ENCODE measurements around the gene UQCRC1. TPM values are rescaled to one million over a fixed set of nuclear protein-coding genes. Genes with fewer than 3 reads are reported as not detected.

The UQCRC1 gene
- polyA plus RNA-seq, 3 donors, result 326 to 409 (median 350) TPM

DNA sequence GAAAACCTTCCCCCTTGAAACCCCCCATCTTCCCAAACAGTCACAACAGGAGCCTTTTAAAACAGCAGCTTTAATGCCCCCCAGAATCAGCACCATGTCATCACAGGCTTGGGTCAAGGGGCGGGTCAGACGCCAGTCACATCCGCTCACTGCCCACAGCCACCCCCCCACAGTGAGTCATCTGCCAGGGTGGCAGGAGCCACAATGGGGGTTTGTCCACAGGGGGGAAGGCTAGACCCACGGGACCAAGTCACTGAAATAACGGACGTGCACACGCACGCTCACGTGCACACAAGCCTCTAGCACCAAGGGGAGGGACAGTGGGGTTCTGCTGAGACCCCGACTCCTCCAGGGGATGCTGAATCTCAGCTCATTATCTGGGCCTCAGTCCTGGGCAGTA lies 45.4 kb downstream of the UQCRC1 start:
- intact Hi-C loops (cut with micrococcal nuclease), result loop anchor here in 1 of 2 donors (2.0 kb wide), 2 partner anchors 45 to 71 kb away; partner anchors contain the start of genes SLC26A6 and UQCRC1
- Mint-ChIP-seq H3K4me3 (peak overlapping the region; percentile 17 to 78), H3K36me3 (peaks cover 0 to 4% of the 10 kb centered on the region in 2 donors), H3K9me3 (no peaks in the 10 kb centered on the region), H3K27ac (peak overlapping the region; percentile 83 to 98 (median 96)), H3K4me1 (peaks cover 74% of the 10 kb centered on the region), H3K27me3 (ENCODE audit: low read depth in 3 of 3) (peaks cover 1 to 12% (median 2%) of the 10 kb centered on the region in 3 donors)
- peak overlapping the region; percentile 51 for H3K9ac ChIP-seq (ENCODE audit: insufficient read depth, low read length, poor library complexity, severe bottlenecking)
- no peaks in the 10 kb centered on the region for H3K27me3 ChIP-seq (ENCODE audit: control insufficient read depth in 2 of 2, insufficient read depth in 2 of 2, low read length in 2 of 2)
- peak overlapping the region; percentile 32 for H2AFZ ChIP-seq (ENCODE audit: insufficient read depth, low read depth, low read length, poor library complexity, severe bottlenecking)
- WGBS (ENCODE audit: insufficient coverage), result 2% methylated on average over 9 of the region's 10 CpGs
- no peaks in the 10 kb centered on the region for H3K9me3 ChIP-seq (replicated peaks in 1 of 2; ENCODE audit: control insufficient read depth in 1 of 2, insufficient read depth in 1 of 2, low read length in 2 of 2)
- H3K36me3 ChIP-seq (replicated peaks in 1 of 2; ENCODE audit: control insufficient read depth in 1 of 2, insufficient read depth in 2 of 2, low read length in 2 of 2), result no peaks in the 10 kb centered on the region
- H3K4me2 ChIP-seq (replicated peaks; ENCODE audit: extremely low read depth, low read length, poor library complexity, severe bottlenecking), result peak overlapping the region; percentile 15
- no peaks in the 10 kb centered on the region for H4K20me1 ChIP-seq (ENCODE audit: insufficient read depth, low read length)
- DNase-seq, result peak; percentile 96 to 99 (median 98)
- peak overlapping the region in 1 of 3 experiments; percentile 24 for H3K4me3 ChIP-seq (replicated peaks in 1 of 3; ENCODE audit: low read depth in 2 of 3, low read length in 3 of 3)
- H3K79me2 ChIP-seq (ENCODE audit: insufficient read depth, low read length), result no peaks in the 10 kb centered on the region
- TF ChIP-seq, protein P1, sequence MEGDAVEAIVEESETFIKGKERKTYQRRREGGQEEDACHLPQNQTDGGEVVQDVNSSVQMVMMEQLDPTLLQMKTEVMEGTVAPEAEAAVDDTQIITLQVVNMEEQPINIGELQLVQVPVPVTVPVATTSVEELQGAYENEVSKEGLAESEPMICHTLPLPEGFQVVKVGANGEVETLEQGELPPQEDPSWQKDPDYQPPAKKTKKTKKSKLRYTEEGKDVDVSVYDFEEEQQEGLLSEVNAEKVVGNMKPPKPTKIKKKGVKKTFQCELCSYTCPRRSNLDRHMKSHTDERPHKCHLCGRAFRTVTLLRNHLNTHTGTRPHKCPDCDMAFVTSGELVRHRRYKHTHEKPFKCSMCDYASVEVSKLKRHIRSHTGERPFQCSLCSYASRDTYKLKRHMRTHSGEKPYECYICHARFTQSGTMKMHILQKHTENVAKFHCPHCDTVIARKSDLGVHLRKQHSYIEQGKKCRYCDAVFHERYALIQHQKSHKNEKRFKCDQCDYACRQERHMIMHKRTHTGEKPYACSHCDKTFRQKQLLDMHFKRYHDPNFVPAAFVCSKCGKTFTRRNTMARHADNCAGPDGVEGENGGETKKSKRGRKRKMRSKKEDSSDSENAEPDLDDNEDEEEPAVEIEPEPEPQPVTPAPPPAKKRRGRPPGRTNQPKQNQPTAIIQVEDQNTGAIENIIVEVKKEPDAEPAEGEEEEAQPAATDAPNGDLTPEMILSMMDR (IDR thresholded peaks at IDR 0.05), result no peak
- H3K27ac ChIP-seq (ENCODE audit: low read depth in 1 of 2, low read length in 2 of 2), result peak overlapping the region; percentile 47 to 78
- H3K4me1 ChIP-seq (ENCODE audit: control insufficient read depth in 1 of 2, insufficient read depth in 2 of 2, low read length in 2 of 2), result peaks cover 75 to 78% of the 10 kb centered on the region in 2 donors

DNA sequence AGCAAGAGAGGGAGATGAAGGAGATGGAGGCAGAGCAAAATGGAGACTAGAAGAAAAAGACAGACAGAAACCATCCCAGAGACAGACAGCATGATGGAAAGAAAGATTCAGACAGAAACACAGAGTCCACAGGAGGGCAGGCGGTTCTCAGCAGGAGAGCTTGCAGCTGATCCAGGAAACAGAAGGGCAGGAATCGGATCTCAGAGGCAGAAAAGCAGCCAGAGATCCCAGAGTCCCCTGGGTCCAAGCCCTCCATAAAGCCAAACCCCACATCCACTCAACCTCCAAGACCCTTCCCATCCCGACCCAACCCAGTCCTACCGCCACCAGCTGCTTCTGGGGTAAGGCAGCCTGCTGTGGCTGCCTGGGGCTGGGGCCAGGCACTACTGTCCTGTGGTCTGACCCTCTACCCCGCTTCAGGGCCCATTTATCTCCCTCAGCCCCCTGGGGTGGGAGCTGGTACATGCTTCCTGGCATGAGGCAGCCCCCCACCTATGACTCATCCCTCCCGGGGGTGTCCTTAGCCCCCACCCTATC lies 46.0 kb downstream of the UQCRC1 start, which contains the start of gene UCN2:
Gene UCN2 (minus strand): TSS at position 400 of the 537 bp plus-strand sequence. CDS start 657 bp downstream, outside the sequence.
- H3K27me3 ChIP-seq (ENCODE audit: control insufficient read depth in 2 of 2, insufficient read depth in 2 of 2, low read length in 2 of 2), result no peaks in the 10 kb centered on the region
- H3K4me1 ChIP-seq (ENCODE audit: control insufficient read depth in 1 of 2, insufficient read depth in 2 of 2, low read length in 2 of 2), result peaks cover 81 to 84% of the 10 kb centered on the region in 2 donors
- H3K4me3 Mint-ChIP-seq, result peak within 1 kb of the TSS; percentile 34 to 78
- peaks cover 79% of the 10 kb centered on the region for H3K4me1 Mint-ChIP-seq
- peak within 1 kb of the TSS in 1 of 3 experiments; percentile 24 for H3K4me3 ChIP-seq (replicated peaks in 1 of 3; ENCODE audit: low read depth in 2 of 3, low read length in 3 of 3)
- WGBS (ENCODE audit: insufficient coverage), result 67% methylated on average over 5 of the region's 6 CpGs
- H3K27ac Mint-ChIP-seq, result peak within 1 kb of the TSS; percentile 83 to 98 (median 96)
- DNase-seq, result no peak
- H3K36me3 Mint-ChIP-seq, result peaks cover 0 to 4% of the 10 kb centered on the region in 2 donors
- intact Hi-C loops (cut with micrococcal nuclease), result no loop called here
- peak within 1 kb of the TSS; percentile 15 for H3K4me2 ChIP-seq (replicated peaks; ENCODE audit: extremely low read depth, low read length, poor library complexity, severe bottlenecking)
- peak within 1 kb of the TSS; percentile 51 for H3K9ac ChIP-seq (ENCODE audit: insufficient read depth, low read length, poor library complexity, severe bottlenecking)
- peaks cover 0 to 2% (median 0%) of the 10 kb centered on the region in 7 donors for H3K9me3 Mint-ChIP-seq
- H3K27me3 Mint-ChIP-seq (ENCODE audit: low read depth in 3 of 3), result peaks cover 0 to 12% (median 1%) of the 10 kb centered on the region in 3 donors
- no peaks in the 10 kb centered on the region for H3K9me3 ChIP-seq (replicated peaks in 1 of 2; ENCODE audit: control insufficient read depth in 1 of 2, insufficient read depth in 1 of 2, low read length in 2 of 2)
- H3K36me3 ChIP-seq (replicated peaks in 1 of 2; ENCODE audit: control insufficient read depth in 1 of 2, insufficient read depth in 2 of 2, low read length in 2 of 2), result no peaks in the 10 kb centered on the region
- H3K79me2 ChIP-seq (ENCODE audit: insufficient read depth, low read length), result no peaks in the 10 kb centered on the region
- H2AFZ ChIP-seq (ENCODE audit: insufficient read depth, low read depth, low read length, poor library complexity, severe bottlenecking), result peak within 1 kb of the TSS; percentile 32
- peak within 1 kb of the TSS; percentile 47 to 78 for H3K27ac ChIP-seq (ENCODE audit: low read depth in 1 of 2, low read length in 2 of 2)
- TF ChIP-seq, protein P1 (IDR thresholded peaks at IDR 0.05), result no peak
- H4K20me1 ChIP-seq (ENCODE audit: insufficient read depth, low read length), result no peaks in the 10 kb centered on the region
